ES-I3 (cell line): Measurements from ENCODE around the gene FASN.

ENCODE experiments used
- H3K36me3 ChIP-seq: 2 replicates; pipeline ENCODE4 v1.6.1; 2013; ENCODE audit warnings: mild to moderate bottlenecking, low read length, control low read depth, moderate library complexity; ENCODE audit not compliant: insufficient read depth
- H3K4me1 ChIP-seq: 2 replicates; pipeline ENCODE4 v1.6.1; 2013; ENCODE audit warnings: mild to moderate bottlenecking, control low read depth, low read length; ENCODE audit not compliant: insufficient read depth
- H3K9ac ChIP-seq: 2 replicates; pipeline ENCODE4 v1.6.1; 2013; ENCODE audit warnings: low read depth, mild to moderate bottlenecking, low read length, moderate library complexity
- H3K9me3 ChIP-seq: 2 replicates; pipeline ENCODE4 v1.6.1; 2013; ENCODE audit warnings: mild to moderate bottlenecking, low read length, moderate library complexity; ENCODE audit not compliant: control insufficient read depth, insufficient read depth

FASN gene

DNA sequence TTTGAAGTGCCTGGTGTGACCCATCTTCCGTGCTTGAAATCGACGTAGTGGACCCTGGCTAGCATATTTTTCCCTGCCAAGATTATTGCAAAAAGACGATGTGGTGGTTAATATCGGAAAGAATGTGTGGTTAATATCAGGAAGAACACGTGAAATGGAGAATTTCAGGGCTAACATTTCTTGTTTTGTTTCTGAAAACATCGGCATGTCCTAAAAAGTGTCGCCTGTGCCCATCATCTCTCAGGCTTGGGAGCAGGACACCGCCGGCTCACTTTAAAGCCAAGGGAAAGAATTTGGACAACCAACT lies 60.2 kb downstream of the FASN start:
- peaks cover 3% of the 10 kb centered on the region; the same call in 1 of the 2 replicates for H3K4me1 ChIP-seq
- H3K36me3 ChIP-seq: no peaks in the 10 kb centered on the region
- H3K9ac ChIP-seq: peak overlapping the region; percentile 87; the same call in 1 of the 2 replicates
- H3K9me3 ChIP-seq: no peaks in the 10 kb centered on the region

DNA sequence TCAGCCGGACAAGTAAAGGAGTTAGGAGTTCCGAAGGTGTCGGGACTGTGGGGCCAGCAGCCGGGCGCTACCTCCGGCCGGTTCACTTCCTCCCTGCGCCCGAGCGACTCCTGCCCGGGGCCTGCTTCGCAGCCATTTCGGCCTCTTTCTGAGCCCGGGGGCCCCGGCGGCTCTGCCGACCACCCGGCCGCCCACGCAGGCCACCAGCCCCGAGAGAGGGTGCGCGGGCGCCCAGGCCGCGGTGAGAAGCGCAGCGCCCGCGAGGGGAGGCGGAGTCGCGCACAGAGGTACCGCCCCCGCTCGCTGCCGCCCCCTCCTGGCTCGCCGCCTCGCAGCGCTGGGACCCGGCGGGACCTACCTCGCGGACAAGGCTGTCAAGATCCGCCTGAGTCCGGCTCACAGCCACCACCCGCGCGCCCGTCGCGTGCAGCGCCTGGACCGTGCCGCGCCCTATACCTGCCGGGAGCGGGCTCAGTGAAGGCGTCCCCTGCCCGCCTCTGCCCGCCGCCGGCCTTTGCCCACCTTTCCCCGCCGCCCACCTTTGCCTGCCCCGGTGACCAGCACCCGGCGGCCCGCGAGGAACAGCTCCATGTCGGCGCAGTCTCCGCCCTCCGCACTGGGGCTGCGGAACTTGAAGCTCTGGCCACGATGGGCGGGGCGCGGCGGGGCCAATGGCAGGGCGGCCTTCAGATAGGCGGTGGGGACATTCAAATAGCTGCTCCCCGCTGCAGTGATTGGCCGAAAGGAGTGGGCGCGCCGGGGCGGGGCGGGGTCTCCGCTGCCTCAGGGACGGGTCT lies 60.7 kb downstream of the FASN start, which contains the start of gene DCXR:
DCXR (minus strand) TSS at position 606 of the 797 bp plus-strand sequence; CDS start at position 591, 15 bp downstream.
- Histone ChIP-seq H3K9me3 (no peaks in the 10 kb centered on the region), H3K9ac (peak within 1 kb of the TSS; percentile 87), H3K4me1 (peaks cover 2% of the 10 kb centered on the region; the same call in 1 of the 2 replicates), H3K36me3 (no peaks in the 10 kb centered on the region)

DNA sequence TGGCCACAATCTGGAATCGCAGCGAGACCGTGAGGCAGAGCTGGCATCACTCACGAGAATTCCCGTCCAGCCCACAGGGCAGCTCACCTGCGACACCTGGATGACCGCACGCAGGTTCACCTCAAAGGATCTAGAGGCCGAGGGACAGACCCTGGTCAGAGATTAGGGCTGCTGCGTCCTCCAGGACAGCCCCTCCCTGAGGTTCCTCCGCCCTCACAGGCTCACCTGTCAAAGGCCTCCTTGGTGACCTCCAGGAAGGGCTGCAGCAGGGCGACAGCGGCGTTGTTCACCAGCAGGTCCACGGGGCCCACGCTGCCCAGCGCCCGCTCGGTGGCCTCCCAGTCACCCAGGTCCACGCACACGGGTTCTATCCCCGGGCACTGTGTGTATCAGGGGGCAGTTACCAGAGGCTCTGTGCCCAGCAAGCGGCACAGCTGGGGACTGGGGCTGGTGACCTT lies 61.4 kb downstream of the FASN start:
- Histone ChIP-seq H3K36me3 (no peaks in the 10 kb centered on the region), H3K9me3 (no peaks in the 10 kb centered on the region), H3K4me1 (peaks cover 2% of the 10 kb centered on the region; the same call in 1 of the 2 replicates), H3K9ac (peak overlapping the region; percentile 87)

DNA sequence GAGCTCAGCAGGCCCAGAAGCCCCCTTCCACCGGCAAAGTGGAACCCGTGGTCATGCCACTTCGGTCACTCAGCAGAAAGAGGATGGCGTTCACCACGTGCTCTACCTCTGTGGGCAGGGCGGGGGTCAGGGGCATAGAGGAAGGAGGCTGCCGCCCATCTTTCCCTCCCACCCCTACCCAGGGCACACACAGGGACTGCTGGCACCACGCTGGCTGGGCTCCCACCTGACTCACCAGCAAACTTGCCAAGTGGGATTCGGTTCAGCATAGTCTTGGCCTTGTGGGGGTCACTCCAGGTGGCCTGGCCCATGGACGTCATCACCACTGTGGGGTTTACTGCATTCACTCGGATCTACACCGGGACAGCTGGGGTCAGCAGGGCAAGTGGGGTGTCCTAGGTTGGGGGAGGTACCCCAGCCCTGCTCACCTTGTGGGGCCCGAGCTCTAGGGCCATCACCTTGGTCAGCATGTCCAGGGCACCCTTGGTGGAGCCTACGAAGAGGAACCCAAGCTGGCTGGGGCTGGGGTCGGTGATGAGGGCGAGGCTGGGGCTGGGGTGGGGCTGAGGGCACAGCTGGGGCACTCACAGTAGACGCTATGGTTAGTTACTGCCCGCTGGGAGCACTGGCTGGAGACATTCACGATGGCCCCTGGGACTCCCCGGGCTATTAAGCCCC lies 61.9 kb downstream of the FASN start:
- Histone ChIP-seq H3K9me3 (no peaks in the 10 kb centered on the region), H3K4me1 (peaks cover 2% of the 10 kb centered on the region; the same call in 1 of the 2 replicates), H3K9ac (no peak overlapping the region), H3K36me3 (no peaks in the 10 kb centered on the region)

DNA sequence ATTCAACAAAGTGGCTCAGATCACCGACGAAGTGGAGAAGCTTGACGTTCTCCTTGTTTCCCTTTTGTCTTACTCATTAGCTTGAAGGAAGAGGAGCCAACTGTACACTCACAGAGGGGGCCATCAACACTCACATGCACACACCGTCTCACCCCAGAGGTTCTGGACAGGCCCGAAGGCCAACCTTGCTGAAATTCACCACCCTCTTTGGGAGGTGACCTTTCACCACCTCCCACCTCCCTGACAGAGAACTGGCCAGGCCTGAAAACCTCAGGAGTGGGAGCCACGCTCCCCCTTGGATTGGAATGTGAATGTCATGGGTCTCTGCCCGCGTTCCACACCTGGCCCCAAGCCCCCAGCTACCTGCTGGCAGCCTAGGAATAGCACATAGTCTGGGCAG lies 62.5 kb downstream of the FASN start:
- H3K36me3 ChIP-seq: no peaks in the 10 kb centered on the region
- H3K9ac ChIP-seq: no peak overlapping the region
- H3K4me1 ChIP-seq: peaks cover 2% of the 10 kb centered on the region; the same call in 1 of the 2 replicates
- H3K9me3 ChIP-seq: no peaks in the 10 kb centered on the region

DNA sequence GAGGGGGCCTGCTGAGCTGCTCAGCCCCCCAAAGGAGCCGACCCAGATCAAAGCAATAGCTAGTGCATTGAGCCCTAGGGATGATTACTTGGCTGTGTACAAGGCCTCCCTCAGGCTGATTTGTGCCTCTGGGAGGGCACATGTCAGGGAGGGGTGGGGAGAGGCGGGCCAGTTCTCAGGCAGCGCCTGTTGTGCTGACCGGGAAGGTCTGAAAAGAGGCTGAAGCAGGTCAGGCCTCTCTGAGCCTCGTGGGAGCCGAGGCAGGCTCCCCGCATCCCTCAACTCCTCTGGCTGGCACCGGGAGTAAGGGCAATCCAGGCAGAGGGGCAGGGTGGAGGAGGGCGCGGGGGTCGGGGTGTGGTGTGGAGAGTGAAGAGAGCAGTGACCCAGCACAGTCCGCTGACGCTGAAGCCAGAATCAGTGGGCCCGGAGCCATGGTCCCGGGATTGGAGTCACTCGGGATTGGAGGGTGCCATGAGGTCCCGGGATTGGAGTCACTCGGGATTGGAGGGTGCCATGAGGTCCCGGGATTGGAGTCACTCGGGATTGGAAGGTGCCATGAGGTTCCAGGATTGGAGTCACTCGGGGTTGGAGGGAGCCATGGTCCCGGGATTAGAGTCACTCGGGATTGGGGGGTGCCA lies 63.5 kb downstream of the FASN start:
- H3K9me3 ChIP-seq: no peaks in the 10 kb centered on the region
- H3K36me3 ChIP-seq: no peaks in the 10 kb centered on the region
- H3K4me1 ChIP-seq: peaks cover 2% of the 10 kb centered on the region; the same call in 1 of the 2 replicates
- no peak overlapping the region for H3K9ac ChIP-seq

DNA sequence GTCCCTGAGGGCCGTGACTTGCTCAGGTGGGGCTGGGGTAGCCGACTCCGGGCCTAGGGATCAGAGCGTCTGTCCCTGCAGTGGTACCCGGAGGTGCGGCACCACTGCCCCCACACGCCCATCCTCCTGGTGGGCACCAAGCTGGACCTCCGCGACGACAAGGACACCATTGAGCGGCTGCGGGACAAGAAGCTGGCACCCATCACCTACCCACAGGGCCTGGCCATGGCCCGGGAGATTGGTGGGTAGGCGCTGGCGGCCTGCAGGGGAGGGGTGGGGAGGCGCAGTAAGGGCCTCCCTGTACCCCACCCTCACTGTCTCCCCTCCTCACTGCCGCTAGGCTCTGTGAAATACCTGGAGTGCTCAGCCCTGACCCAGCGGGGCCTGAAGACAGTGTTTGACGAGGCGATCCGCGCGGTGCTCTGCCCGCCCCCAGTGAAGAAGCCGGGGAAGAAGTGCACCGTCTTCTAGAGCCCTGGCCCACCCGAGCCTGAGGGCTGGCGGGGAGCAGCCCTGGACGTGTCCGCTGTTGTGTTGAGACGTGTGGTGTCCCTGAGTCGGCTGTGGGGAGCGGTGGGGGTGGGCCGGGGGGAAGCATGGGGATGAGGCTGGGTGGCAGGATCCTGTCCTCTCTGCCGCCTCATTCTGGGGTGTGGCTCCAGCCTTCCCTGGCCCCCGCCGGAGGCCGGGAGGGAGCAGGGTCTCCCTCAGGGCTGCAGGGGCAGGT lies 64.5 kb downstream of the FASN start:
- Histone ChIP-seq H3K4me1 (peaks cover 2% of the 10 kb centered on the region; the same call in 1 of the 2 replicates), H3K9ac (no peak overlapping the region), H3K9me3 (no peaks in the 10 kb centered on the region), H3K36me3 (no peaks in the 10 kb centered on the region)

DNA sequence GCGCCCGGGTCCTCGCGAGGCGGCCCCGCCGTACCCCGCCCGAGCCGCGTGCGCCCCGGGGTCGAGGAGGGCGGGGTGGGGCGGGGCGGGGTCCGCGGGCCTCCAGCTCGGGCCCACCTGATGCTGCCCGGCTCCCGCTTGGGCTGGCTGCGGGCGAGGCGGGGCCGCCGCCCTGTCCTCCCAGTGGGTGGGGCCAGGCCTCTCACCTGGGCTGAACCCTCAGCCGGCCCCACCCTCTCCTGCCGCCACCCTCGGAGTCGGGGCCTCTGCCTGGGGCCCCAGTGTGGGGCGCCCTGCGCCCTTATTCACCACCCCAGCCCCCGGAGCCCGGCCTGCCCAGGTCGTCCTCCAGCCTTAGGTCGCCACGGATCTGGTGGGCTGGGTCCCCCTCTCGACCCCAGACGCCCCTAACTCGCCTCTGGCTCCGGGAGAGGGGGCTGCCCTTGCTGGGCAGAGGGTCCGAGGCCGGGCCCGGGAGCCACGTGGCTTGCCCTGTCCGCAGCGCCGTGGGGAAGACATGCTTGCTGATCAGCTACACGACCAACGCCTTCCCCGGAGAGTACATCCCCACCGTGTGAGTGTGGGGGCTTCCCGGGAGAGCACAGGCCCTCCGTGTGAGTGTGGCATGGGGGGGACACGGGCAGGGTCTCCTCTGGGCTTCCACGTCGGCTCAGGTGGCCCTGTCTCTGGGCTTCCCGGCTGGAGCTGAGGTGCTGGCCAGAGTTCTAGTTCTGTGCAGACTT lies 66.0 kb downstream of the FASN start:
- no peaks in the 10 kb centered on the region for H3K36me3 ChIP-seq
- no peaks in the 10 kb centered on the region for H3K9me3 ChIP-seq
- H3K9ac ChIP-seq: peak overlapping the region; percentile 57
- peaks cover 2% of the 10 kb centered on the region; the same call in 1 of the 2 replicates for H3K4me1 ChIP-seq

DNA sequence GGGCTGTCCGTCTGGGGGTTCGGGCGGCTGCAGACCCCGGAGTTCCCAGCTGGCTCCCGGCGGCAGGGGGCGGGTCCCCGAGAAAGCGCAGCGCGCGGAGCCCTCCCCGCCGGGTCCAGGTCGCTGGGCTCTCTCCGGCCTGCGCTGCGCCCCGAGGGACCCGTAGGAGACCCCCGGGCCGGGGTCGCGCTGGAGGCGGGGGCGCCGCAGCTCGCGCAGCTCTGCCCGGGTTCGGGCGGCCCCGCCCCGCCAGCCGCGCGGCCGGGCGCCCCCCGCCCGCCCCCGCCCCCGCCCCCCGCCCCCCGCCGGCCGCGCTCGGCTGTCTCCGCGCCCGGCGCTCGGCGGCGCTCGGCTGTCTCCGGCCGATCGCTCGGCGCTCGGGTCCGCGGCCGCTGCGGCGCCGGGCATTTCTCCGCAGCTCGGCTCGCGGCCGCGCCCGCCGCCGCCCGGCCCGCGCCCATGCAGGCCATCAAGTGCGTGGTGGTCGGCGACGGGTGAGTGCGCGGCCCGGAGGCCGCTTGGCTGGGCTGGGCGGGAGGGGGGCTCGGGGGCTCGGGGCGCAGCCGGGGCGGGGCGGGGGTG lies 66.6 kb downstream of the FASN start, which contains the start of gene RAC3:
RAC3 (plus strand) TSS at position 376 of the 582 bp plus-strand sequence; CDS start at position 460, 84 bp downstream.
- Histone ChIP-seq H3K36me3 (no peaks in the 10 kb centered on the region), H3K9me3 (no peaks in the 10 kb centered on the region), H3K4me1 (peaks cover 2% of the 10 kb centered on the region; the same call in 1 of the 2 replicates), H3K9ac (peak within 1 kb of the TSS; percentile 72)

DNA sequence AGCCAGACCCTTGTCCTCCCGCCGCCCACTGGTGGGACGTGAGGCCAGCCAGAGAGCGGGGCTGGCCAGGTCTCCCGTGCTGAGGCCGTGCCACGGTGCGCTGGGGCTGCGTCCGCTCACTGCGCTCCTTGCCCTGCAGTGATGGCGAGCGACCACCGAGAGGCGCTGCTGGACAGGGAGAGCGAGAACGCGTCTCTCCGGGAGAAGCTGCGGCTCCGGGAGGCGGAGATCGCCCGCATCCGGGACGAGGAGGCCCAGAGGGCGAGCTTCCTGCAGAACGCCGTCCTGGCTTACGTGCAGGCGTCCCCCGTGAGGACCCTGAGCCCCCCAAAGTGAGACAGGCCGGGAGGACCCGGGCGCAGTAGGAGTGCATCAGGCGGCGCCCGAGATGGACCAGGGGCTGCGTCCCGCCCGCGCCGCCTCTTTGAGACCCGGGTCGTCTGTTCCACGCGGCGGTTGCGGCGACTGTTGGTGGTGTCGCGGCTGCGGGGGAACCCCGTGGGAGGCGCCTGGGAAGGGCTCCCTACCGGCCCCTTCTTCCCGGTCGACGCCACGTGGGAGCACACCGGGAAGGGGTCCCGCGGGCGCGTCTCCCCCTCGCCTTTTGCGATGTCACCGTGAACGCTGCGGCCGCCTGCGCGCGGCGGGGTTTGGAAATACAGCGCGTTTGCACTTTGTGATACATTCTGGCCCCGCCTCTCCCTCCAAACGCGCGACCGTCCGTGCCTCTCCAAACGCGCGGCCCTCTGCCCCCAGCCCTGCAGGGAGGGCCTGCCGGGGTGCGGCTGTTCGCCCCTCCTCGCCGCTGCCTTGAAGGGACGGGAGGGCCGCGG lies 67.3 kb downstream of the FASN start:
- no peaks in the 10 kb centered on the region for H3K36me3 ChIP-seq
- peak overlapping the region; percentile 72; the same call in 1 of the 2 replicates for H3K9ac ChIP-seq
- H3K9me3 ChIP-seq: no peaks in the 10 kb centered on the region
- H3K4me1 ChIP-seq: peaks cover 2% of the 10 kb centered on the region; the same call in 1 of the 2 replicates

DNA sequence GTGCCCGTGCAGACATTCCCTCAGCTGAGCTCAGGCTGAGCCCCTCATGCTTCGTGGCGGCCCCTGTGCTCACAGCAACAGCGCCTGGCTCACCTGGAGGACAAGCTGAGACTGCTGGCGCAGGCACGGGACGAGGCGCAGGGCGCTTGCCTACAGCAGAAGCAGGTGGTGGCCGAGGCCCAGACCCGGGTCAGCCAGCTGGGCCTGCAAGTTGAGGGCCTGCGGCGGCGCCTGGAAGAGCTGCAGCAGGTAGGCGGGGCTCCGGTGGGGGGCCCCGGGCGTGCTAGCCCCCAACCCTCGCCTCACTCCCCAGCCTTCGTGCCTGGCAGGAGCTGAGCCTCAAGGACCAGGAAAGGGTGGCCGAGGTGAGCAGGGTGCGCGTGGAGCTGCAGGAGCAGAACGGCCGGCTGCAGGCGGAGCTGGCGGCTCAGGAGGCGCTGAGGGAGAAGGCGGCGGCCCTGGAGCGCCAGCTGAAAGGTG lies 68.0 kb downstream of the FASN start:
- no peaks in the 10 kb centered on the region for H3K9me3 ChIP-seq
- H3K4me1 ChIP-seq: peaks cover 2% of the 10 kb centered on the region; the same call in 1 of the 2 replicates
- H3K36me3 ChIP-seq: no peaks in the 10 kb centered on the region
- H3K9ac ChIP-seq: no peak overlapping the region

DNA sequence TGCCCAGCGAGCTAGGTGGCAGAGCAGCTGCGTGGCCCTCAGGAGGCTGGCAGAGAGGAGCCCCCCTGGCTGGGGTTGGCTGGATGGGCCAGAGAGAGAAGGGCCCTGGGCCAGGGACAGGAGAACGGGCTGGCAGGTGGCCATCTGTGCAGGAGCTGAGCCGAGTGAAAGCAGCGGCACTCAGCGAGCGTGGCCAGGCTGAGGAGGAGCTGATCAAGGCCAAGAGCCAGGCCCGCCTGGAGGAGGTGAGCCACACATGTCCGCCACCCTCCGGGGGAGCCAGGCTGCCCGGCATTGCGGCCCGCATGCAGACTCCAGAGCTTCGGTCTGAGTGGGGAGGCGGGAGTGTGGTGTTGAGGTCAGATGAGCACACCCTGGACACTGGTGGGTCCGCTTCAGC lies 68.6 kb downstream of the FASN start:
- Histone ChIP-seq H3K9ac (no peak overlapping the region), H3K36me3 (no peaks in the 10 kb centered on the region), H3K9me3 (no peaks in the 10 kb centered on the region), H3K4me1 (peaks cover 2% of the 10 kb centered on the region; the same call in 1 of the 2 replicates)
